Skeletal muscle cell (primary cell): ENCODE results near the gene SEZ6.
A peak's percentile ranks its signal among the peaks of the same experiment; 100 is the strongest.

Source experiments
- DNase-seq: peaks from one replicate; pipeline ENCODE4 v3.0.0-alpha.2; 2010; ENCODE audit warnings: low read depth
- H3K4me3 ChIP-seq: 2 replicates; pipeline ENCODE4 v1.5.1; 2011; ENCODE audit warnings: low read depth, mild to moderate bottlenecking, control low read depth, low read length, moderate library complexity

Gene SEZ6

DNA sequence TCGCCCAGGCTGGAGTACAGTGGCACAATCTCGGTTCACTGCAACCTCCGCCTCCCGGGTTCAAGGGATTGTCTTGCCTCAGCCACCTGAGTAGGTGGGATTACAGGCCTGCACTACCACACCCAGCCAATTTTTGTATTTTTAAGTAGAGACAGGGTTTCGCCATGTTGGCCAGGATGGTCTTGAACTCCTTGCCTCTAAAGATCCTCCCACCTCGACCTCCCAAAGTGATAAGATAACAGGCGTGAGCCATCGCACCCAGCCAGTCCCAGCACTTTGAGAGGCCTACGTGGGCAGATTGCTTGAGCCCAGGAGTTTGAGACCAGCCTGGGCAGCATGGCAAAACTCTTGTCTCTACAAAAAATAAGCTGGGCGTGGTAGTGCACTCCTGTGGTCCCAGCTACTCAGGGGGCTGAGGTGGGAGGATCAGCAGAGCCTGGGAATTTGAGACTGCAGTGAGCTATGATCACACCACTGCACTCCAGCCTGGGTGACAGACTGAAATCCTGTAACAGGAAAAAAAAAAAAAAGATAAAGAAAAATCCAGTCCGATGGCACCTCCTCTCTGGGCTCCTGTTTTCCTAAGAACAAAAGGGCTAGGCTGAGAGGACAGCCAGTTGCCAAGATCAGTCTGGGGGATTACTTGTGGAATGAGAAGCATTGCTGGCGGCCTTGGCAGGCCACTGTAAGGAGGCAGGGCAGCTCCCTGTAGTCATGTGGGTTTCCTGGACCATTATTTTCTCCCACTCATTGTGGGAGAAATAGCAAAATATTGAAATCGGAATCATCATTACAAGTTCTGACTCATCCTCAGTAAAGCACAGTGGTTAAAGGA lies 34.1 kb upstream of the SEZ6 start:
- peak; percentile 94 for DNase-seq

DNA sequence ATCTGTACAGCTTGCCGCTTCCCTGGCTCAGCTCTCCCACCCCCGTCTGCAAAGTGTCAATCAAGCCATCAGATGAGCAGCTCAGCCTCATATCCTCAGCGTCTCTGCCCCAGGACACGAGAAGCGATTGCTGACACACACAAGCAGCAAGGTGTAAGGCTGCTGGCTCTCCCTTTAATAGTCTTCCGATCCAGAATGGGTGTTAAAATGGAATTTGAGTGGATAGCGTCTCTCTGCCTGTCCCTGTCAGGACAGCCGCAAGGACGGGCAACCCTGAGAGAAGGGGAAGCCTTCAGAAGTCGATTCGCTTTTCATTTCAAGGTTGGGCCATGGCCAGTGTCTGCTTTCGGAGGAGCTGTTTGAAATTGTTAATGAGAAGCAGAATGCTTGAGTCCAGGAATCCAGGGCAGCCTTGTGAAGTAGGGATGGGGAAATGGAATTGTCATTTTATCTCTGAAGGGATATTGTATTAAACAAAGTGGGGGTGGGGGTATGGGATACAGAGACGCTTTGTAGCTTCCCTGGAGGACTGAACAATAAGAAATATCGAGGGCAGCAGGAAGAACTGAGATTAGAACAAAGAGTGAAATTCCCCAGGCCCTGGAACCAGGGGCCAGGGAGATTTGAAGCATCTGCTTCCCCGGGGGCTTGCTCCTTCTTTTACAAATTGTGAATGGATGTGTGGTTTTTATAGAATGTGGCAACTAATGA lies 32.4 kb upstream of the SEZ6 start:
- H3K4me3 ChIP-seq = no peak overlapping the region

More for the DNA sequence above, 34.1 kb upstream of the SEZ6 start:
- no peak overlapping the region for H3K4me3 ChIP-seq

DNA sequence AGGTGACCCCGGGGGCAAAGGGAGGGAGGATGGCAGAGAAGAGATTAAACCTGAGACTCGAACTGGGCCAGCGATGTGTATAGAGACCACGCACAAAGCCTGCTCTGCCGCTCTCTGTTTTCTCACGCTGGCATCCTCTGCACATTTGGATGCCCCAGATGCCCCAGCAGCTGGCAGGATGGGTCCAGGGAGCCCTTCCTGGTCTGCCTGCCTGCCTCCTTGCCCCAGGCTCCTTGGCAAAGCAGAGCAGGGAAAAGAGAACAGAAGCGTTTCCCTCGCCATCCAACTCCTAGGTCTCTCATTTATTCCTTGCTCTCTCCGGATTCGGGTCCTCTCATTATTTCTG lies 31.9 kb upstream of the SEZ6 start:
- no peak overlapping the region for H3K4me3 ChIP-seq
- no peak for DNase-seq

More for the DNA sequence above, 32.4 kb upstream of the SEZ6 start:
- DNase-seq = no peak

DNA sequence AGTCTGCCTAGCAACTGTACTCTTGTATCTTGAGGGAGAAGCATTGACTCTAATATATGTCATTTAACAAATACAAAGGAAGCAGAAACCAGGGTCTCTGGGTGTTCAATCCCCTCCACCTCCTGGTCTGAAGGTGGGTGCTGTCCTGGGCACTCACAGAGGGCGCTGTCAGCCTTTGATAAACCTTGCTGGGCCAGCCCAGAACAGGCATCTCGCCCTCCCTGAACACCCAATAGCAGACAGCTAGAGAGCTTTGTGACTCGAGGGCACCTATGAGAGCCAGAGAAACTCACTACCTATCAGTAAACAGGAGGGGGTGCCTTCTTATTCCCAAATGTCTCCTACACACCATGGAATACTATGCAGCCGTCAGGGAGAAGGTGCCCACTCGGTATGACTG lies 30.8 kb upstream of the SEZ6 start:
- H3K4me3 ChIP-seq = no peak overlapping the region
- no peak for DNase-seq

DNA sequence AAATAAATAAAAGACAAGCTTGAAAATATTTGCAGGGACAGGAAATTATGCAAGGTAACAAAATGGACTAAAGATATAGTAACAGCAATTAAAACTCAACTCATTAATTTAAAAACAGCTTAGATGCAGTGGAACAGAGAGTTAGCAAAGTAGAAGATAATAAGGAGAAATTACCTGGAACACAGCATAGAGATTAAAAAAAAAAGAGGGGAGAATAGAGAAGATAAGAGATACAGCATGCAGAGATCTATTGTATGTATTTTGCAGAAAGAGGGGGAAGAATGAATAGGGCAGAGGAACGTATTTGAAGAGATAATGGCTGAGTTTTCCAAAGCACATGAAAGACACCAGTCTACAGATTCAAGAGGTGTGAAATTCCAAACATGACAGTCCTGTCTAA lies 28.7 kb upstream of the SEZ6 start:
- H3K4me3 ChIP-seq = no peak overlapping the region
- no peak for DNase-seq

DNA sequence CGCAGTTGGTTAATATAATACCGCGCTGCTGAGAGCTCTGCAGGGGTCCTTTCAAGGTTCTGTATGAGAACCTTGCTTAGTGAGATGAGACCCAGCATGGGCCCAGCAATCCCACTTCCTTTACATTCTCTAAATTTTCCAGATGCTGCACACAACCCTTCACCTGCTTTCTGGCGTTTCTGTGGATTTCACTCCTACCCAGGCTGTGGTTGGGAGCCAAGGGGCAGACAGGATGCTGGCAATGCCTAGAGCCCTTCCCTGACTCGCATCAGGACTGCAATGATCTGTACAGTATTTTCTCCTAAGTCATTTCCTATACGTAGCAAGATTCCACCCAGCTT lies 27.0 kb upstream of the SEZ6 start:
- DNase-seq = no peak

DNA sequence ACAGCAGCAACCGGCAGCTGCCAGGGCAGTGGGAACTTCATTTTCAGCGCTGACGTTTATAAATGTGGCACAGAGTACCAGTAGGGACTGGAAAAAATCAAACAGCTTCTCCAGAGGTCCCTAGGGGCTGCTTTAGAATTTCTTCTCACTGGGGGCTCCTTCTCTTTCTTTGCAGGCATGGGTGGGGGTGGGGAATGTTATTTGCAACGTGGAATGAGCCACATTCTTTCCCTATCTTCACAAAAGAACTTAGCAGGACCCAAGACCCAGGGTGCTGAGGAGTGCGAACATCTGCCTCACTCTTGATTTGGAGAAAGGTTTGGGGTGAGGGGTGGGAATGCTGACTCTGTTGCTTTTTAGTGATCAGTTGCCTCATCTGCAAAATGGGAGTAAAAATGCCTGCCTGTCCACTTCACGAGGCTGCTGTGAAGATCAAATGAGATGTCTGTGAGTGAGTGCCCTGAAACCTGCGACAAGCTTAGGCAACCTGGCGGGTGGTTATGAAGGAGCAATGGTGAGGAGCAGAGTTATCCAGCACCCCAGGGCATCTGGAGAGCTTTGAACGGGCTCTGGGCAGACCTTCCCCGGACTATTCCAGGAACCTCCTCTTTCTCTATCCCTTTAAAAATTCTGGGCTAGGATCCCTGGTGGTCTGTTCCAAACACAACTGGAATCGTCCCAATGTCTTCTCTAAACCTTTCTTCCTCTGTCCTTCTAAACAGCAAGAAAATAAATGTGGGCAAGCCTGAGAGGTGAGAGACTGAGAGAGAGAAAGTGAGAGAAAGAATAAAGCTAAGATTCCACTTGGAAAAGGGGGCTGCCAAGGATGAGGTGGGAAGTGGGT lies 26.4 kb upstream of the SEZ6 start:
- no peak overlapping the region for H3K4me3 ChIP-seq
- DNase-seq = no peak

More for the DNA sequence above, 27.0 kb upstream of the SEZ6 start:
- no peak overlapping the region for H3K4me3 ChIP-seq

DNA sequence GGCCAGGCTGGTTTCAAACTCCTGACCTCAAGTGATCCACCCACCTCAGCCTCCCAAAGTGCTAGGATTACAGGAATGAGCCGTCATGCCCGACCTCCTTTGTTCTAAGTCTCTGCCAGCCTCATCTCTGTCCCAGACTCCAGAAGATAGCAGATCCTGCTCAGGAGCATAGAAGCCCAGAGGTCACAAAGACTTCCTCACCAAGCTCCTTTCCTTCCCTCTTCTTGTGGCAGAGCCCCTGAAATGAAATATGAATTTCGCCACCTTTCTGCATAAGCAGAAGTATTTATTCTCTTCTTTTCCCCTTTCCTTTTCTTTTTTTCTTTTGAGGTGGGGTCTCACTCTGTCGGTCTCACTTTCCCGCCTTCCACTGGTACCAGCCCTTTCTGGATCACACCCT lies 25.7 kb upstream of the SEZ6 start:
- no peak for DNase-seq
- H3K4me3 ChIP-seq = no peak overlapping the region

DNA sequence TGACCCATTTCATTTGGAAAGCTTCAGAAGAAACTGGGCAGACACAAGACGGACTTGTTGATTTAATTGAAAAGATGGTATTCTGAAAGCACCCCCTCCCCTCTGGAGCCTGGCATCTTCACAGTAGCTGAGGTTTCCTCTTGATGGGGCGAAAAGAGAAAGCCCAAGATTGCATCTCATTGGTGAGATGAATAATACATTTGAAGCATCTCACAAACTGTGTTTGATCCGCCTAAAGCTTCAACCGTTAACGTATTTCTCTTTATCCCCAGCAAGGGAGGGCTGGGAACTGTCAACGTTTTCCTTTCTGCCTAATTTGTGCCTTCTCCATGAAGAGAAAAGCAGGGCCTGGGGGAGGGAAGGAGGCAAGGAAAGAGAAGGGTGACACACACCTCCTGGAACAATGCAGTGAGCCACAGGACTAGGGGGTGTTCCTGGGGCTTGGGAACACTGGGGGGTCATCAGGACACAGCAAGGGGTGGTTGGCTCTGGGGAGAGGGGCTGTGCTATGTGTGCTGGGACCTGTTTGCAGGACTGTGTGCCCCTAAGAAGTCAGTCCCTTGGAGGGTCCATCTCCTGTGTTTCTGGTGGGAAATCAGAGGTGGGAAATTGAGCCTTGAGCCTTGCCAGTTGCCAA lies 18.6 kb upstream of the SEZ6 start:
- H3K4me3 ChIP-seq = no peak overlapping the region
- no peak for DNase-seq

DNA sequence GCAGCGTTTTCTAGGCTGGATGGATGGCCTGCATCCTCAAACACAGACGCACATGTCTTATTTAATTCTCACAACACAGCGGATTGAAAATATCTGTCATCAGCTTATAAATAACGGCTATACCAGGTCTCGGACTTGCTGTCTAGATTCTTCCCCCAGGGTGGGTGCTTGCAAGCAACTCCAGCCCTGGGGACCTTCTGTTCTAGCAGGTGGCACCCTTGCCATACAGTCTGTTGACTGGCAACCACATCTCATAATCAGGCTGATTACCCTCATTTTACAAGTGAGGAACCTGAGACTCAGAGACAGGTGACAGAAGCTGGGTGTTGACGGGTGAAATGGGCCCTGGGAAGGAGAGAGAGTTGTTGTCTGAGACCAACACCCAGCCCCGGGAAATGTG lies 16.2 kb upstream of the SEZ6 start:
- DNase-seq = no peak
- no peak overlapping the region for H3K4me3 ChIP-seq

DNA sequence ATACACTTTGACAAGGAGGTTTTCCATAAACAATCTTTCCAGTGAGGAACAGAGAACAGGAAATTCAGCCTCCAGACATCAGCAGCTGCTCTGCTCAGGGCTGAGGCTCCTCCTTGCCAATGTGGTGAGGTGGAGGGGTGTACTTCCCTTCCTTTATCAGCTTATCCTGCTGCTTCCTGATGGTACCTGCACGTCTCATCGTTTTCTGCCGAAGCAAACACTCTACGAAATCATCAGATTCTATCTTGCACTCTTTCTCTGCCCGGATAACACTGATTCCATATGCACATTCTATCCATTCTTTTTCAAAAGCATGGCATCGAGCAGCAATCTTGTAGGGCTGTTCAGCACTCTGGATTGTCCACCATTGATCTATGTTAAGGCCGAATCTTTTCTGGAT lies 15.4 kb upstream of the SEZ6 start:
- no peak overlapping the region for H3K4me3 ChIP-seq
- no peak for DNase-seq

DNA sequence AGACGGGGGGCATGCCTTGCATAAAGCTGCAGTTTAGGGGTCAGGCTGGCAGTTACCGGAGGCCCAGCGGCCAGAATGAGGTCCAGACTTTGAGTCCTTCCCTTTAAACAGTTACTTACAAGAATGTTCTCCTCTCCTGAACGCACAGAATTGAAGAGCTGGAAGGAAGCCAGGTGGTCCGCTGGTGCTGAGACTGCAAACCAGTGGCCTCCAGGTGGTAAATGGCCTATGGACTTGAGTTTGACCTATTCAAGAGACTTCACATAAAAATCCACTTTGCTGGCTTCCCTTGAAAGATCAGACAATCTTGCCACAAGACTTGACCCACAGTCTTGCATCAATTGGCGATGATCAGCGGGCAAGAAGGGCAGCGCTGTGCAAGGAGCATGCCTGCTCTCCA lies 14.7 kb upstream of the SEZ6 start:
- no peak for DNase-seq
- H3K4me3 ChIP-seq = no peak overlapping the region

DNA sequence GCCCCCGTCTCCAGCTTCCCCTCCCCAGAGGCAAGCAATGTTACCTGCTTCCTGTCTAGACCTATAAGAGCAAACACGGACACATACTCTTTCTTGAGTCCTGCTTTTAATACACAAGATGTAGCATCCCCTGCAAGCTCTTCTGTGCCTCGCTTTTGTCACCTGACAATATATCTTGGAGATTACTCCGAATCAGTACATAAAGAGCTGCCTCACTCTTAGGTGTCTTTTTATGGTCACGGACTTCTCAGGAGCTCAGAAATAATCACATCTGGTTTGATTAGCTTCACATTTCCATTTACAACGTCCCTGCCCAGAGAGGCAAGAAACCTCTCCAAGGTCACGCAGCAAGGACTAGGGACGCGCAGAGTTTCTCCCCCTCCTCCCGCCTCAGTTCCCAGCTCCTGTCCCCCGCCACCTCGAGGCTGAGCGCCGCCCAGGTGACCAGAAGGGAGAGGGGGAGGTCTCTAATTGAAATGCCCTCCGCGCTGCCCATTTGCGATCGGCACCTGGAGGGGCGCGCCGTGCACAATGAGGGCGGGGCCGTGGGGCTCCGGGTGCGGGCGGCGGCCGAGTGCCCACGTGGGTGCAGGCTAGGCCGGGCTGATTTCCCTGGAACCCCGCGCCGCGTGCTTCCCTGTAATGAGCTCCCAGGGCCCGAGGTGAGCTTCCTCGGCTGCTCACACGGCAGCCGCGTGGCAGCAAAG lies 13.8 kb upstream of the SEZ6 start:
- no peak overlapping the region for H3K4me3 ChIP-seq

DNA sequence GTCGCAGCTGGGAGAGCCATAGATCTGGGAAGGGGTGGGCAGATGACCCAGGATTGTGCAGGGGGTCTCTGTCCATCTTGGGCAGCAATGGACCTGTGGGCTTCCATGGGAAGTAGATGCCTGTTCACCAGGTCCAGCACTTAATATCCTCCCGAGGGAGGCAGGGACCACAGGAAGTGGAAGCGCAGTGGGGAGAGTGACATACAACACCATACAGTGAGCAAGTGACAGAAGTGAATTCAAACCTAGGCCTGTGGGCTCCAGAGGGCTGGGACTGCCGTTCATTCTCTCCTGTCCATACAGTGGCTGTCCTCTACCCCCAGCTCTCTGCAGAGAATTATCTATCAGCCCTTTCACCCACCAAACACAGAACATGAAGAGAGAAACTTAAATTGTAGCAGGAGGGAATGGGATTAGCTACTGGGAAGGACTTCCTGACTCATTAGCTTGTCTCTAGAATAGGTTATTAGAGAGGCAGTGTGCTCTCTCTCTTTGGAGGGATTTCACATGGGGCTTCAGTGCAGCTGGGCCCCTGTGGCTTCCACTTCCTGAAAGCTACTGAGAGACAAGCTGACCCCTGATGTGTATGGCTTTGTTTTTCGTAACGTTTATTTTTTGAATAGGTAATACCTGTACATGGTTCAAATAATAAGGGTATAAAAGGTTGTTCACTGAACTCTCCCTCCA lies 13.1 kb upstream of the SEZ6 start:
- no peak overlapping the region for H3K4me3 ChIP-seq

More for the DNA sequence above, 13.8 kb upstream of the SEZ6 start:
- DNase-seq = no peak

DNA sequence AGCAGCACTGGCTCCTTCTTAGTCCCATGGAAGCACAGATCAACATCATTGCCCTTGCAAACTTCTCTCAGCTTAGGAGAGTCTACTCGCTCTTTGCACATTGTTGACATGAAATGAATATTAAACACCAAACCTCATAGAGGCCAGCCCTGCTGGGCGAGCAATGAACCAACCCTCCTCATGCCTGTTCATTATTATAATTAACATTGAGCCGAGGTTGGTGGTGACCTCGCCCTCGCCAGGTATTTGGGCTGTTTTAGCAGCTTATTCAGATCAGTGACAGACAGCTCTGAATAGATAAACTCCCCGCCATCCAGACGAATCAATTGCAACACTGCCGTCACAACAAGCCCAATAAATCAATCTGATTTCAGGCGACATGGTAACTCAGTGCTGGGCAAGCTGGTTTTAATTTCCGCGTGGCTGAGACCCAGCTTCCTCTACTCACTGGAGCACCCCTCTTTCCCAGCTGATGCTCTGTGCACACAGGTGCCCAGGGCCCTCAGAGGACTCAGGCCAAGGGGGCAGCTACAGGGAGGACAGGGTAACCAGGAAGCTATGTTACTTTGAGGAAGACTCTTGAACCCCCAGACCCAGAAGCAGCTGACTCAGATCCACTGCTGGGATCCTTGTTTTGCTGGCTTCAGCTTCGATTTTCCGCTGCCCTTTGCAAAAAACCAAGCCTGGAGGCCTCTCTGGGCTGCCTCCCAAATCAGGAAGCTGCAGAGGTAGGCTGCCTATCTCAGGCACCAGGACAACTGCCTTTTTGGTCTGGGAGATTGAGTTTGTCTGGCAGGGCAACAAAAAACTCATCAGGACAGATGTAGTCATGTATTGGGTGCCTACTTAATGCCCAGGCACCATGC lies 10.7 kb upstream of the SEZ6 start:
- no peak for DNase-seq

More for the DNA sequence above, 13.1 kb upstream of the SEZ6 start:
- DNase-seq = no peak

DNA sequence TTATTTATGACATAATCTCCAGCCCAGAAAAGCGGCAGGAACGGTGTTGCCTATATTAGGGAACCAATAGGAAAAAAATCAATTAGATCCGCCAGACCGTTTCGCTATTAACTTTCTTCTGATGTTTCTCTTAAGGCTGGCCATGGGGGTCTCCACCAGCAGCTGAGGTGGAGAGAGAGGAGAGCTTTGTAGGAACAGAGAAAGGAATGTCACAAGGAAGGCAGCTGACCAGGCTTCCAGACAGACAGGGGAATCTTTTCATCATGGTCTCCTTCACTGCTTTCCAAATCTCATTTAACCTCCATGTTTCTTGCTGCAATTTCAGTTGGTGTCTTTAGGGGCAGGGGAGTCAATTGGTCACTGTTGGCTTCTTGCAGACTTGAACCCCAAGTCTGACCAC lies 8.9 kb upstream of the SEZ6 start:
- DNase-seq = no peak
- no peak overlapping the region for H3K4me3 ChIP-seq

More for the DNA sequence above, 10.7 kb upstream of the SEZ6 start:
- H3K4me3 ChIP-seq = no peak overlapping the region

DNA sequence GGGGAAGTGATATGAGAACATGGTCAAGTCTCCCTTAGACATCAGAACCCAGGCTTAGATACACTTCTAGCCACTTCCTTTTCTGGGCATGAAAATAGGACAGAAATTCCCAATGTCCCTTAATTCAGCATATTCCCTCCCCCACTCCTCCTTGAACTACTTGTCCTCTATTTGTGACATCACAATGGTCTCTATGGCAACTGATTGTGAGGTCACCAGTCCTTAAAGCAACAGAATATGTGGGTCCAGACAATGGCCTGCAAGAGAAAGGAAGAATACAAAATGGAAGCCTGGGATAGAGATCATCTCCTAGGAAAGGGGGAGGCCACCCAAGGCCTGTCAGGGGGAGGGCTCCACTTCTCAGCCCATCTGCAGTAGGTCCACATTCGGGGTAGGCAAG lies 6.7 kb upstream of the SEZ6 start:
- no peak for DNase-seq
- no peak overlapping the region for H3K4me3 ChIP-seq

DNA sequence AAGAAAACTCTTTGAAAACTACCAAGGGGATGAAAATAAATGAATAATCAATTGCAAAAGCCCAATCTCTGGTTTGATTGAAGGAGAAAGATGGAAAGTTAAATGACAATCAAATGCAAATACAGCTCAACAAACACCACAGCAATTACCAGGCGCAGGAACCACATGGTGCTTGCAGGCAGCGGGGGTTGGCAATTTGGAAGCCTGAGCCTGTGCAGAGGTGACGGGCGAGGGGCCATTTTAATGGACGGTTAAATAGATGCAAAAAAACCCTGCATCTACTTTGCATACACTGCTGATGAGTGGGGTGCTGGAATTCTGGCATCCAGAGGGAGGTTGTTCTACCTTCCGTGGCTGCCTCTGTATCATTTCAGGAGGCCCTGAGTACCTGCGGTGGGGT lies 4.8 kb upstream of the SEZ6 start:
- H3K4me3 ChIP-seq = no peak overlapping the region
- no peak for DNase-seq
